SK-N-SH (cell line): ENCODE results near the gene FCRL4. TPM values are rescaled to one million over a fixed set of nuclear protein-coding genes. Genes with fewer than 3 reads are reported as not detected.

Experiments used
- CTCF ChIA-PET: fragments of 300-600, 350-600 bp; formaldehyde crosslinking; extraction: SDS; loops from one replicate; lab custom pipeline; 2021; lab: Yijun Ruan, JAX
- POLR2A ChIA-PET: fragments of 350-600 bp; sonication (Branson Sonifier 250); formaldehyde crosslinking; extraction: SDS; loops from one replicate; lab custom pipeline; 2020; ENCODE audit warnings: antibody characterized with exemption, inconsistent platforms; lab: Yijun Ruan, JAX
- DNase-seq: peaks from one replicate; pipeline ENCODE4 v3.0.0; 2012
- H2AFZ ChIP-seq: fragments of 200-600 bp; sonication (generic); 2 replicates; pipeline ENCODE4 v1.8.1; 2016; ENCODE audit warnings: antibody characterized with exemption, mild to moderate bottlenecking, low read depth
- H3F3A ChIP-seq: fragments of 200-600 bp; sonication (generic); replicated peaks from 2 replicates; pipeline ENCODE3; 2016; ENCODE audit warnings: antibody characterized with exemption, mild to moderate bottlenecking; ENCODE audit not compliant: insufficient read depth
- H3K27ac ChIP-seq, 2 experiments: fragments of 200-500 bp in 1 of 2; fragments of 200-600 bp in 1 of 2; sonication (Bioruptor generic) in 1 of 2; sonication (generic), shearing (Covaris generic) in 1 of 2; 2 replicates each; pipeline versions ENCODE4 v1.5.1 to v1.6.1; 2014 to 2016; ENCODE audit warnings: low read depth in 2 of 2, inconsistent platforms in 1 of 2, low read length in 1 of 2, mild to moderate bottlenecking in 1 of 2, mixed read lengths in 1 of 2
- H3K27me3 ChIP-seq: fragments of 200-600 bp; sonication (generic), shearing (Covaris generic); 2 replicates; pipeline ENCODE4 v1.6.1; 2016; ENCODE audit warnings: mixed run types; ENCODE audit not compliant: insufficient read depth
- H3K36me3 ChIP-seq, 2 experiments: fragments of 200-500 bp in 1 of 2; fragments of 200-600 bp in 1 of 2; sonication (Bioruptor generic) in 1 of 2; sonication (generic) in 1 of 2; replicated peaks in 1 of 2; 2 replicates each; pipeline versions ENCODE3 to v1.5.1; 2014 to 2016; ENCODE audit warnings: low read length in 1 of 2, mild to moderate bottlenecking in 1 of 2; ENCODE audit not compliant: insufficient read depth in 2 of 2, control insufficient read depth in 1 of 2
- H3K4me1 ChIP-seq, 2 experiments: fragments of 200-500 bp in 1 of 2; fragments of 200-600 bp in 1 of 2; sonication (Bioruptor generic) in 1 of 2; sonication (generic), shearing (Covaris generic) in 1 of 2; 2 replicates each; pipeline versions ENCODE4 v1.5.1 to v1.6.1; 2014 to 2016; ENCODE audit warnings: low read depth in 1 of 2, low read length in 1 of 2, mixed run types in 1 of 2; ENCODE audit not compliant: insufficient read depth in 2 of 2, control insufficient read depth in 1 of 2
- H3K4me2 ChIP-seq: fragments of 200-600 bp; sonication (generic), shearing (Covaris generic); 2 replicates; pipeline ENCODE4 v1.6.1; 2017; ENCODE audit warnings: mixed run types
- H3K4me3 ChIP-seq, 2 experiments: fragments of 200-500 bp in 1 of 2; fragments of 200-600 bp in 1 of 2; sonication (Bioruptor generic) in 1 of 2; sonication (generic), shearing (Covaris generic) in 1 of 2; 2 replicates each; pipeline versions ENCODE4 v1.5.1 to v1.8.1; 2014 to 2016; ENCODE audit warnings: low read depth in 2 of 2, inconsistent platforms in 1 of 2, low read length in 1 of 2, mild to moderate bottlenecking in 1 of 2, mixed read lengths in 1 of 2, moderate library complexity in 1 of 2
- H3K79me2 ChIP-seq: fragments of 200-600 bp; sonication (generic); 2 replicates; pipeline ENCODE4 v1.8.1; 2017; ENCODE audit warnings: mild to moderate bottlenecking; ENCODE audit not compliant: insufficient read depth
- H3K9ac ChIP-seq: fragments of 200-600 bp; sonication (generic); 2 replicates; pipeline ENCODE4 v1.6.1; 2017; ENCODE audit warnings: mixed run types
- H3K9me2 ChIP-seq: fragments of 200-600 bp; sonication (generic); 2 replicates; pipeline ENCODE4 v1.6.1; 2017; ENCODE audit warnings: mixed run types
- H3K9me3 ChIP-seq: fragments of 200-600 bp; sonication (generic); 2 replicates; pipeline ENCODE4 v1.6.1; 2017; ENCODE audit warnings: mixed run types, mild to moderate bottlenecking, moderate library complexity
- H4K20me1 ChIP-seq: fragments of 200-600 bp; sonication (generic); 2 replicates; pipeline ENCODE4 v1.6.1; 2017; ENCODE audit warnings: mild to moderate bottlenecking, mixed run types; ENCODE audit not compliant: insufficient read depth
- CHD2 ChIP-seq: fragments of 150-350 bp; IDR thresholded peaks from 2 replicates; pipeline ENCODE4 v1.6.1; 2018; ENCODE audit warnings: low read length; ENCODE audit not compliant: partially characterized antibody
- EP300 ChIP-seq, 2 experiments: IDR thresholded peaks; 2 replicates each; pipeline versions ENCODE4 v1.4.0 to v1.6.1; 2012; ENCODE audit warnings: borderline replicate concordance in 1 of 2, low read depth in 1 of 2, low read length in 1 of 2
- EZH2phosphoT487 ChIP-seq: fragments of 200-600 bp; sonication (generic); IDR thresholded peaks from 2 replicates; pipeline ENCODE4 v1.6.1; 2017; ENCODE audit warnings: low read depth, mixed run types, mild to moderate bottlenecking, antibody characterized with exemption, moderate library complexity, borderline replicate concordance
- FOSL2 ChIP-seq: IDR thresholded peaks from 2 replicates; pipeline ENCODE4 v1.4.0; 2012; ENCODE audit warnings: low read depth, mild to moderate bottlenecking, moderate library complexity, borderline replicate concordance
- FOXJ3 ChIP-seq: sonication (generic); formaldehyde crosslinking; IDR thresholded peaks from 2 replicates; pipeline ENCODE4 v1.5.1; 2020; ENCODE audit warnings: mild to moderate bottlenecking, missing genetic modification reagents
- FOXM1 ChIP-seq: IDR thresholded peaks from 2 replicates; pipeline ENCODE4 v1.4.0; 2012; ENCODE audit warnings: low read depth, mild to moderate bottlenecking
- GATA2 ChIP-seq: sonication (generic); formaldehyde crosslinking; IDR thresholded peaks from 2 replicates; pipeline ENCODE4 v1.5.0; 2020; ENCODE audit warnings: mild to moderate bottlenecking, missing genetic modification reagents
- JUND ChIP-seq: IDR thresholded peaks from 2 replicates; pipeline ENCODE4 v1.4.0; 2012
- MEF2A ChIP-seq: IDR thresholded peaks from 2 replicates; pipeline ENCODE4 v1.4.0; 2012; ENCODE audit warnings: low read depth, borderline replicate concordance
- MXI1 ChIP-seq: IDR thresholded peaks from 2 replicates; pipeline ENCODE4 v1.6.1; 2012; ENCODE audit warnings: mild to moderate bottlenecking, low read depth, low read length, improper control_type of control experiment
- NFIC ChIP-seq: IDR thresholded peaks from 2 replicates; pipeline ENCODE4 v1.4.0; 2012; ENCODE audit warnings: borderline replicate concordance
- POLR2AphosphoS5 ChIP-seq: IDR thresholded peaks from 2 replicates; pipeline ENCODE4 v1.6.1; 2012; ENCODE audit warnings: low read depth, low read length
- RAD21 ChIP-seq: IDR thresholded peaks from 2 replicates; pipeline ENCODE4 v1.6.1; 2012; ENCODE audit warnings: mild to moderate bottlenecking, low read length
- RCOR1 ChIP-seq: fragments of 150-350 bp; IDR thresholded peaks from 2 replicates; pipeline ENCODE4 v1.6.1; 2017; ENCODE audit warnings: antibody characterized with exemption, low read length
- RXRA ChIP-seq: IDR thresholded peaks from 2 replicates; pipeline ENCODE4 v1.4.0; 2012; ENCODE audit warnings: low read depth, mild to moderate bottlenecking, borderline replicate concordance
- SIN3A ChIP-seq: IDR thresholded peaks from 2 replicates; pipeline ENCODE4 v1.6.1; 2012; ENCODE audit warnings: low read depth, mild to moderate bottlenecking, low read length, moderate library complexity, borderline replicate concordance
- SMC3 ChIP-seq: IDR thresholded peaks from 2 replicates; pipeline ENCODE4 v1.6.1; 2012; ENCODE audit warnings: low read depth, low read length, improper control_type of control experiment
- TAF1 ChIP-seq: IDR thresholded peaks from 2 replicates; pipeline ENCODE4 v1.6.1; 2012; ENCODE audit warnings: low read depth, mild to moderate bottlenecking, low read length, moderate library complexity, borderline replicate concordance
- TCF12 ChIP-seq: IDR thresholded peaks from 2 replicates; pipeline ENCODE4 v1.4.0; 2012
- TEAD4 ChIP-seq: IDR thresholded peaks from 2 replicates; pipeline ENCODE4 v1.4.0; 2012; ENCODE audit warnings: mild to moderate bottlenecking, borderline replicate concordance; ENCODE audit not compliant: insufficient read depth
- USF1 ChIP-seq: IDR thresholded peaks from 2 replicates; pipeline ENCODE4 v1.4.0; 2012; ENCODE audit warnings: low read depth, borderline replicate concordance
- ZBTB33 ChIP-seq: IDR thresholded peaks from 2 replicates; pipeline ENCODE4 v1.4.0; 2012; ENCODE audit warnings: low read depth, borderline replicate concordance
- WGBS: methylation state at CpG from one replicate; pipeline ENCODE4 v1.1.6; 2017; ENCODE audit warnings: low lambda C conversion rate; 5-methylcytosine and 5-hydroxymethylcytosine counted together
- polyA plus RNA-seq, 3 experiments: library from polyadenylated mRNA; depleted of rRNA; stranded (reverse); fragments of >200 nt; gene quantifications; 2 replicates each; pipeline ENCODE4 v1.2.3, GENCODE V29; 2012
- TF ChIP-seq, protein P1 (sequence below): fragments of 200-600 bp; sonication (generic); IDR thresholded peaks from 2 replicates; pipeline ENCODE4 v1.6.1; 2017; ENCODE audit warnings: antibody characterized with exemption, mild to moderate bottlenecking, moderate library complexity
- TF ChIP-seq, protein P2 (sequence below): IDR thresholded peaks from 2 replicates; pipeline ENCODE4 v1.6.1; 2012; ENCODE audit warnings: mild to moderate bottlenecking, low read depth, low read length, moderate library complexity
- TF ChIP-seq, protein P3 (sequence below): fragments of 150-350 bp; IDR thresholded peaks from 2 replicates; pipeline ENCODE4 v1.6.1; 2016; ENCODE audit warnings: mild to moderate bottlenecking, low read depth, low read length

Gene FCRL4
- polyA plus RNA-seq, 1 of the 3 experiments (the other 2 are of a cell fraction), result not detected

- Histone ChIP-seq H3K9ac (no peak overlapping the region), H3K9me2 (no peaks in the 10 kb centered on the region), H3K4me2 (no peak overlapping the region), H3F3A (no peaks in the 10 kb centered on the region), H3K27ac (no peak overlapping the region), H2AFZ (no peak overlapping the region), H4K20me1 (no peaks in the 10 kb centered on the region), H3K36me3 (no peaks in the 10 kb centered on the region), H3K4me3 (peak overlapping the region in 1 of 2 experiments; percentile 26; a peak in 1 of 4 replicates), H3K4me1 (no peaks in the 10 kb centered on the region), H3K27me3 (peaks cover 7% of the 10 kb centered on the region; the same call in 1 of the 2 replicates), H3K79me2 (no peaks in the 10 kb centered on the region), H3K9me3 (no peaks in the 10 kb centered on the region)
- POLR2A ChIA-PET, result no interaction called here
- 1% methylated on average over 4 of the region's 4 CpGs for WGBS
- CTCF ChIA-PET, result interaction anchor here (0.6 to 2.1 kb wide), 42 partner anchors 9 to 1631 kb away, joined by 3 to 30 read pairs (median 4); partner anchors contain the start of gene FCRL4
- peak; percentile 21 for DNase-seq
- TF ChIP-seq RCOR1 (no peak), MXI1 (no peak), TEAD4 (peak; percentile 49; the same call in 1 of the 2 replicates), RXRA (no peak), RAD21 (peak; percentile 52), SMC3 (peak; percentile 30), MEF2A (no peak), POLR2AphosphoS5 (no peak), NFIC (no peak), FOXM1 (no peak), TCF12 (no peak), JUND (no peak), TAF1 (no peak), CHD2 (no peak), ZBTB33 (no peak), USF1 (no peak), FOXJ3 (no peak), EP300 (IDR thresholded peaks at IDR 0.05; ENCODE audit: borderline replicate concordance in 1 of 2, low read depth in 1 of 2, low read length in 1 of 2) (no peak), GATA2 (CRISPR knock-in tag) (no peak), SIN3A (no peak), EZH2phosphoT487 (no peak), FOSL2 (no peak)
- TF ChIP-seq, protein P1, sequence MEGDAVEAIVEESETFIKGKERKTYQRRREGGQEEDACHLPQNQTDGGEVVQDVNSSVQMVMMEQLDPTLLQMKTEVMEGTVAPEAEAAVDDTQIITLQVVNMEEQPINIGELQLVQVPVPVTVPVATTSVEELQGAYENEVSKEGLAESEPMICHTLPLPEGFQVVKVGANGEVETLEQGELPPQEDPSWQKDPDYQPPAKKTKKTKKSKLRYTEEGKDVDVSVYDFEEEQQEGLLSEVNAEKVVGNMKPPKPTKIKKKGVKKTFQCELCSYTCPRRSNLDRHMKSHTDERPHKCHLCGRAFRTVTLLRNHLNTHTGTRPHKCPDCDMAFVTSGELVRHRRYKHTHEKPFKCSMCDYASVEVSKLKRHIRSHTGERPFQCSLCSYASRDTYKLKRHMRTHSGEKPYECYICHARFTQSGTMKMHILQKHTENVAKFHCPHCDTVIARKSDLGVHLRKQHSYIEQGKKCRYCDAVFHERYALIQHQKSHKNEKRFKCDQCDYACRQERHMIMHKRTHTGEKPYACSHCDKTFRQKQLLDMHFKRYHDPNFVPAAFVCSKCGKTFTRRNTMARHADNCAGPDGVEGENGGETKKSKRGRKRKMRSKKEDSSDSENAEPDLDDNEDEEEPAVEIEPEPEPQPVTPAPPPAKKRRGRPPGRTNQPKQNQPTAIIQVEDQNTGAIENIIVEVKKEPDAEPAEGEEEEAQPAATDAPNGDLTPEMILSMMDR, result peak; percentile 81
- TF ChIP-seq, protein P2, sequence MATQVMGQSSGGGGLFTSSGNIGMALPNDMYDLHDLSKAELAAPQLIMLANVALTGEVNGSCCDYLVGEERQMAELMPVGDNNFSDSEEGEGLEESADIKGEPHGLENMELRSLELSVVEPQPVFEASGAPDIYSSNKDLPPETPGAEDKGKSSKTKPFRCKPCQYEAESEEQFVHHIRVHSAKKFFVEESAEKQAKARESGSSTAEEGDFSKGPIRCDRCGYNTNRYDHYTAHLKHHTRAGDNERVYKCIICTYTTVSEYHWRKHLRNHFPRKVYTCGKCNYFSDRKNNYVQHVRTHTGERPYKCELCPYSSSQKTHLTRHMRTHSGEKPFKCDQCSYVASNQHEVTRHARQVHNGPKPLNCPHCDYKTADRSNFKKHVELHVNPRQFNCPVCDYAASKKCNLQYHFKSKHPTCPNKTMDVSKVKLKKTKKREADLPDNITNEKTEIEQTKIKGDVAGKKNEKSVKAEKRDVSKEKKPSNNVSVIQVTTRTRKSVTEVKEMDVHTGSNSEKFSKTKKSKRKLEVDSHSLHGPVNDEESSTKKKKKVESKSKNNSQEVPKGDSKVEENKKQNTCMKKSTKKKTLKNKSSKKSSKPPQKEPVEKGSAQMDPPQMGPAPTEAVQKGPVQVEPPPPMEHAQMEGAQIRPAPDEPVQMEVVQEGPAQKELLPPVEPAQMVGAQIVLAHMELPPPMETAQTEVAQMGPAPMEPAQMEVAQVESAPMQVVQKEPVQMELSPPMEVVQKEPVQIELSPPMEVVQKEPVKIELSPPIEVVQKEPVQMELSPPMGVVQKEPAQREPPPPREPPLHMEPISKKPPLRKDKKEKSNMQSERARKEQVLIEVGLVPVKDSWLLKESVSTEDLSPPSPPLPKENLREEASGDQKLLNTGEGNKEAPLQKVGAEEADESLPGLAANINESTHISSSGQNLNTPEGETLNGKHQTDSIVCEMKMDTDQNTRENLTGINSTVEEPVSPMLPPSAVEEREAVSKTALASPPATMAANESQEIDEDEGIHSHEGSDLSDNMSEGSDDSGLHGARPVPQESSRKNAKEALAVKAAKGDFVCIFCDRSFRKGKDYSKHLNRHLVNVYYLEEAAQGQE, result no peak
- TF ChIP-seq, protein P3, sequence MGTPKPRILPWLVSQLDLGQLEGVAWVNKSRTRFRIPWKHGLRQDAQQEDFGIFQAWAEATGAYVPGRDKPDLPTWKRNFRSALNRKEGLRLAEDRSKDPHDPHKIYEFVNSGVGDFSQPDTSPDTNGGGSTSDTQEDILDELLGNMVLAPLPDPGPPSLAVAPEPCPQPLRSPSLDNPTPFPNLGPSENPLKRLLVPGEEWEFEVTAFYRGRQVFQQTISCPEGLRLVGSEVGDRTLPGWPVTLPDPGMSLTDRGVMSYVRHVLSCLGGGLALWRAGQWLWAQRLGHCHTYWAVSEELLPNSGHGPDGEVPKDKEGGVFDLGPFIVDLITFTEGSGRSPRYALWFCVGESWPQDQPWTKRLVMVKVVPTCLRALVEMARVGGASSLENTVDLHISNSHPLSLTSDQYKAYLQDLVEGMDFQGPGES, result no peak
- TF ChIP-seq, all 33 proteins: peak for 4
Measured at GRCh38 chr1:157580179-157580827, 17.6 kb downstream of the FCRL4 start.
